Mesenchymal stem cell (in vitro differentiated cells and primary cell): ENCODE results near the gene NPBWR2.

Source experiments
- DNase-seq: peaks from one replicate; pipeline ENCODE4 v3.0.0-alpha.2; 2013
- H2AFZ ChIP-seq: one replicate; pipeline ENCODE4 v1.6.1; 2013; ENCODE audit warnings: low read depth, mild to moderate bottlenecking, control low read depth, inconsistent platforms, low read length, moderate library complexity
- H2AK5ac ChIP-seq: 2 replicates; pipeline ENCODE4 v1.6.1; 2013; ENCODE audit warnings: low read length, moderate library complexity, mild to moderate bottlenecking, inconsistent platforms; ENCODE audit not compliant: severe bottlenecking
- H2BK120ac ChIP-seq: one replicate; pipeline ENCODE4 v1.6.1; 2013; ENCODE audit warnings: low read depth, mild to moderate bottlenecking, inconsistent platforms, low read length, moderate library complexity
- H2BK12ac ChIP-seq, 2 experiments: one replicate each; pipeline ENCODE4 v1.6.1; 2013; ENCODE audit warnings: inconsistent platforms in 2 of 2, low read length in 2 of 2, mild to moderate bottlenecking in 2 of 2, moderate library complexity in 2 of 2, control low read depth in 1 of 2
- H2BK15ac ChIP-seq: one replicate; pipeline ENCODE4 v1.6.1; 2013; ENCODE audit warnings: mild to moderate bottlenecking, low read depth, inconsistent platforms; ENCODE audit not compliant: poor library complexity, severe bottlenecking
- H2BK5ac ChIP-seq: 2 replicates; pipeline ENCODE4 v1.6.1; 2013; ENCODE audit warnings: low read depth, mild to moderate bottlenecking, low read length, control low read depth, inconsistent platforms; ENCODE audit not compliant: poor library complexity, severe bottlenecking
- H3K14ac ChIP-seq, 2 experiments: one replicate each; pipeline ENCODE4 v1.6.1; 2013; ENCODE audit warnings: inconsistent platforms in 2 of 2, low read length in 2 of 2, control low read depth in 1 of 2, mild to moderate bottlenecking in 1 of 2, moderate library complexity in 1 of 2
- H3K18ac ChIP-seq, 2 experiments: one replicate each; pipeline ENCODE4 v1.6.1; 2013; ENCODE audit warnings: inconsistent platforms in 2 of 2, low read length in 2 of 2, control low read depth in 1 of 2, low read depth in 1 of 2, mild to moderate bottlenecking in 1 of 2
- H3K23ac ChIP-seq, 2 experiments: one replicate each; pipeline ENCODE4 v1.6.1; 2013; ENCODE audit warnings: inconsistent platforms in 2 of 2, low read length in 2 of 2, mild to moderate bottlenecking in 2 of 2, moderate library complexity in 2 of 2, control low read depth in 1 of 2
- H3K27ac ChIP-seq: 2 replicates; pipeline ENCODE4 v1.5.1; 2013; ENCODE audit warnings: mild to moderate bottlenecking, moderate library complexity, low read length, control low read depth, inconsistent platforms; ENCODE audit not compliant: poor library complexity, severe bottlenecking
- H3K27me3 ChIP-seq, 2 experiments: 2 replicates each; pipeline versions ENCODE4 v1.6.1 to v1.7.0; 2013; ENCODE audit warnings: low read length in 2 of 2, mild to moderate bottlenecking in 2 of 2, moderate library complexity in 2 of 2, control low read depth in 1 of 2, inconsistent platforms in 1 of 2; ENCODE audit not compliant: control insufficient read depth in 1 of 2, insufficient read depth in 1 of 2
- H3K36me3 ChIP-seq, 2 experiments: 2 replicates each; pipeline versions ENCODE4 v1.6.1 to v1.7.0; 2013; ENCODE audit warnings: low read length in 2 of 2, control low read depth in 1 of 2, inconsistent platforms in 1 of 2, low read depth in 1 of 2, mild to moderate bottlenecking in 1 of 2; ENCODE audit not compliant: insufficient read depth in 2 of 2, control insufficient read depth in 1 of 2
- H3K4ac ChIP-seq, 2 experiments: one replicate each; pipeline ENCODE4 v1.6.1; 2013; ENCODE audit warnings: inconsistent platforms in 2 of 2, low read length in 2 of 2, mild to moderate bottlenecking in 2 of 2, moderate library complexity in 2 of 2, control low read depth in 1 of 2, low read depth in 1 of 2
- H3K4me1 ChIP-seq: 2 replicates; pipeline ENCODE4 v1.6.1; 2013; ENCODE audit warnings: low read depth, low read length, control low read depth; ENCODE audit not compliant: control insufficient read depth, insufficient read depth
- H3K4me2 ChIP-seq: 2 replicates; pipeline ENCODE4 v1.6.1; 2013; ENCODE audit warnings: low read length, mild to moderate bottlenecking, inconsistent platforms; ENCODE audit not compliant: poor library complexity, severe bottlenecking
- H3K4me3 ChIP-seq, 2 experiments: 2 replicates each; pipeline versions ENCODE4 v1.5.1 to v1.7.0; 2013; ENCODE audit warnings: low read length in 2 of 2, mild to moderate bottlenecking in 2 of 2, control low read depth in 1 of 2, low read depth in 1 of 2; ENCODE audit not compliant: insufficient read depth in 1 of 2
- H3K79me1 ChIP-seq: replicated peaks from 2 replicates; pipeline ENCODE4 v1.6.1; 2013; ENCODE audit warnings: mild to moderate bottlenecking, control low read depth, low read length, inconsistent platforms; ENCODE audit not compliant: poor library complexity, severe bottlenecking
- H3K9ac ChIP-seq: 2 replicates; pipeline ENCODE4 v1.7.0; 2013; ENCODE audit warnings: mild to moderate bottlenecking, low read length, moderate library complexity
- H3K9me3 ChIP-seq: 2 replicates; pipeline ENCODE4 v1.7.0; 2013; ENCODE audit warnings: mild to moderate bottlenecking, low read length; ENCODE audit not compliant: control insufficient read depth
- H4K8ac ChIP-seq: one replicate; pipeline ENCODE4 v1.6.1; 2013; ENCODE audit warnings: inconsistent platforms, mild to moderate bottlenecking, low read length, moderate library complexity
- H4K91ac ChIP-seq: one replicate; pipeline ENCODE4 v1.6.1; 2013; ENCODE audit warnings: mild to moderate bottlenecking, low read length, inconsistent platforms
- WGBS: methylation state at CpG from one replicate; pipeline ENCODE4 v1.1.7; 2013; ENCODE audit warnings: mixed read lengths; 5-methylcytosine and 5-hydroxymethylcytosine counted together

NPBWR2 gene

GRCh38 chr20:64133951-64134407, 26.6 kb upstream of the NPBWR2 start:
- no peak overlapping the region for H3K23ac ChIP-seq
- no peak for DNase-seq
- H3K4me1 ChIP-seq, result no peaks in the 10 kb centered on the region
- H2BK12ac ChIP-seq, result no peak overlapping the region
- H3K27me3 ChIP-seq, result peaks cover 9 to 37% of the 10 kb centered on the region in 2 experiments
- H3K36me3 ChIP-seq, result no peaks in the 10 kb centered on the region
- no peak overlapping the region for H3K18ac ChIP-seq
- no peak overlapping the region for H3K4ac ChIP-seq
- no peak overlapping the region for H2BK15ac ChIP-seq
- no peak overlapping the region for H2AFZ ChIP-seq
- WGBS, result 37% methylated on average over 4 of the region's 8 CpGs
- H3K27ac ChIP-seq, result no peak overlapping the region
- H2BK120ac ChIP-seq, result no peak overlapping the region
- H2AK5ac ChIP-seq, result no peak overlapping the region
- H3K9ac ChIP-seq, result no peak overlapping the region
- no peak overlapping the region for H4K91ac ChIP-seq
- H4K8ac ChIP-seq, result no peak overlapping the region
- no peaks in the 10 kb centered on the region for H3K9me3 ChIP-seq
- no peaks in the 10 kb centered on the region for H3K79me1 ChIP-seq
- no peak overlapping the region for H3K14ac ChIP-seq
- no peak overlapping the region for H2BK5ac ChIP-seq
- H3K4me3 ChIP-seq, result no peak overlapping the region
- H3K4me2 ChIP-seq, result no peak overlapping the region

GRCh38 chr20:64131406-64131805, 24.0 kb upstream of the NPBWR2 start:
- H3K9me3 ChIP-seq, result peaks cover 3% of the 10 kb centered on the region
- H2BK5ac ChIP-seq, result no peak overlapping the region
- no peak overlapping the region for H3K18ac ChIP-seq
- H3K14ac ChIP-seq, result no peak overlapping the region
- no peak overlapping the region for H3K9ac ChIP-seq
- WGBS, result 93% methylated on average over 4 of the region's 4 CpGs
- peak; percentile 7 for DNase-seq
- H3K4me3 ChIP-seq, result no peak overlapping the region
- H2BK120ac ChIP-seq, result no peak overlapping the region
- H3K4me1 ChIP-seq, result no peaks in the 10 kb centered on the region
- H3K4ac ChIP-seq, result no peak overlapping the region
- H3K27ac ChIP-seq, result no peak overlapping the region
- no peaks in the 10 kb centered on the region for H3K36me3 ChIP-seq
- H3K27me3 ChIP-seq, result peaks cover 10 to 44% of the 10 kb centered on the region in 2 experiments
- no peak overlapping the region for H3K4me2 ChIP-seq
- no peak overlapping the region for H4K91ac ChIP-seq
- H2AK5ac ChIP-seq, result no peak overlapping the region
- no peaks in the 10 kb centered on the region for H3K79me1 ChIP-seq
- no peak overlapping the region for H2BK12ac ChIP-seq
- H4K8ac ChIP-seq, result no peak overlapping the region
- H2AFZ ChIP-seq, result no peak overlapping the region
- no peak overlapping the region for H2BK15ac ChIP-seq
- H3K23ac ChIP-seq, result no peak overlapping the region

- no peak overlapping the region for H2AK5ac ChIP-seq
- no peak overlapping the region for H3K27ac ChIP-seq
- no peak for DNase-seq
- H3K4me2 ChIP-seq, result no peak overlapping the region
- peaks cover 3% of the 10 kb centered on the region for H3K9me3 ChIP-seq
- WGBS, result 78% methylated on average over 10 of the region's 10 CpGs
- H2BK120ac ChIP-seq, result no peak overlapping the region
- no peak overlapping the region for H3K4ac ChIP-seq
- H3K4me1 ChIP-seq, result no peaks in the 10 kb centered on the region
- H2BK15ac ChIP-seq, result no peak overlapping the region
- no peak overlapping the region for H3K18ac ChIP-seq
- H2BK12ac ChIP-seq, result no peak overlapping the region
- H3K4me3 ChIP-seq, result no peak overlapping the region
- H4K8ac ChIP-seq, result no peak overlapping the region
- no peak overlapping the region for H2AFZ ChIP-seq
- H2BK5ac ChIP-seq, result no peak overlapping the region
- peaks cover 7 to 46% of the 10 kb centered on the region in 2 experiments for H3K27me3 ChIP-seq
- no peak overlapping the region for H3K23ac ChIP-seq
- no peak overlapping the region for H4K91ac ChIP-seq
- no peak overlapping the region for H3K14ac ChIP-seq
- H3K36me3 ChIP-seq, result no peaks in the 10 kb centered on the region
- H3K79me1 ChIP-seq, result no peaks in the 10 kb centered on the region
- H3K9ac ChIP-seq, result no peak overlapping the region
Observed at GRCh38 chr20:64130876-64131275, 23.5 kb upstream of the NPBWR2 start.

GRCh38 chr20:64130271-64130670, 22.9 kb upstream of the NPBWR2 start:
- no peak for DNase-seq
- Histone ChIP-seq H3K23ac (no peak overlapping the region), H3K4ac (no peak overlapping the region), H3K14ac (no peak overlapping the region), H3K4me2 (no peak overlapping the region), H4K8ac (no peak overlapping the region), H3K18ac (no peak overlapping the region), H3K27ac (no peak overlapping the region), H3K9me3 (peaks cover 3% of the 10 kb centered on the region), H3K4me1 (no peaks in the 10 kb centered on the region), H2BK120ac (no peak overlapping the region), H2BK12ac (no peak overlapping the region), H3K27me3 (peaks cover 7 to 43% of the 10 kb centered on the region in 2 experiments), H4K91ac (no peak overlapping the region), H3K79me1 (no peaks in the 10 kb centered on the region), H2AFZ (no peak overlapping the region), H2BK5ac (no peak overlapping the region), H2BK15ac (no peak overlapping the region), H3K4me3 (no peak overlapping the region), H3K9ac (no peak overlapping the region), H2AK5ac (no peak overlapping the region), H3K36me3 (no peaks in the 10 kb centered on the region)
- 87% methylated on average over 5 of the region's 5 CpGs for WGBS
